Gastrocnemius medialis (tissue), 4 donors: ENCODE results near the gene DISP2.

Experiments
- CTCF ChIP-seq, 5 experiments: fragments of 450-650 bp in 3 of 5; fragments of 200-600 bp in 2 of 5; sonication (generic) in 2 of 5; IDR thresholded peaks in 4 of 5; conservative IDR thresholded peaks in 1 of 5; 1 replicate in 4 of 5; 2 replicates in 1 of 5; pipeline ENCODE4 v1.5.1; 2016 to 2019; ENCODE audit warnings: antibody characterized with exemption in 5 of 5, mild to moderate bottlenecking in 3 of 5, moderate library complexity in 3 of 5
- POLR2A ChIP-seq, 2 donors: fragments of 450-650 bp; IDR thresholded peaks; one replicate each; pipeline ENCODE4 v1.6.1; 2017; ENCODE audit warnings: antibody characterized with exemption in 2 of 2, mild to moderate bottlenecking in 2 of 2, moderate library complexity in 2 of 2

GRCh38 chr15:40320409-40320808 is 37.6 kb upstream of the DISP2 start:
- TF ChIP-seq CTCF (IDR thresholded peaks at IDR 0.05 in 4 of 5, conservative IDR thresholded peaks at IDR 0.05 in 1 of 5) = no peak
- TF ChIP-seq POLR2A (IDR thresholded peaks at IDR 0.05) = no peak
